ENCODE data around the gene CCDC78. TPM values are rescaled to one million over a fixed set of nuclear protein-coding genes. Genes with fewer than 3 reads are reported as not detected.

Gene CCDC78
- total RNA-seq, 2 donors from 2014 or later, result 0.43 to 0.56 TPM

DNA sequence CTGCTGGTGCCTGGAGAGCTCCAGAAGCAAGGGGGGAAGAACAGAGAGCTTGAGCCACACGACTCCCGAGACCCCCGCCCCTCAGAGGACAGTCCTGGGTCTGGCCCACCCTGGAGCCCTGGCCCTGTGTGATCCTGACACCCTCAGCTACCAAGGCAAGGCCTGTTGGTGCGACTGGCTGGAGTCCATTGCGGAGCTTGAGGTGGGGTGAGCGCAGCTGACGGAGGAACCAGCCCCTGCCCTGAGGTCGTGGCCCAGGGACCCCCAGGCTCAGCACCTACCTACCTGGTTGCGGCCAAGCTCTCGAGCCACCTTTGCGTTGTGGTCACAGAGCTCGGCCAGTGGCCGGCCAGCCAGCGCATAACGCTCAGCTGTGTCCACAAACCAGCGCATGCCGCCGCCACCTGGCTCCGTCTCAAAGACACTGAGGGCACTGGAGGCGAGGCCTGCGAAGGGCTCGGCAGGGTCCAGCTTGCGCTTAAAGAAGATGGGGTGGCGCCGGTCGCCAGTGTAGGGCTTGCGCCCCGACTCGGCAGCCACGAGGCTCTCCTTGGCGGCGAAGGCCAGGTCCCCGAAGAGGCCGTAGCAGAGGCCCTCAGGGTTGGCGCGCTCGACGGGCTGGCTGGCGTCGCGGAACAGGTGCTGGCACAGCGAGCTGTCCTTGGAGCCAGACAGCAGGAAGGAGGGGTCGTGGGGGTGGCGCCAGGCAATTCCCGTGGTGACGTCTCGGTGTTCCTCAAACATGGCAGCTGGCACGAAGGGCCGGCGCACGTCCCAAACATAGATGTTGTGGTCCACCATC is 39.6 kb downstream of the CCDC78 start:
- no peak overlapping the region for H3K4me3 ChIP-seq
- TF ChIP-seq, protein P1, sequence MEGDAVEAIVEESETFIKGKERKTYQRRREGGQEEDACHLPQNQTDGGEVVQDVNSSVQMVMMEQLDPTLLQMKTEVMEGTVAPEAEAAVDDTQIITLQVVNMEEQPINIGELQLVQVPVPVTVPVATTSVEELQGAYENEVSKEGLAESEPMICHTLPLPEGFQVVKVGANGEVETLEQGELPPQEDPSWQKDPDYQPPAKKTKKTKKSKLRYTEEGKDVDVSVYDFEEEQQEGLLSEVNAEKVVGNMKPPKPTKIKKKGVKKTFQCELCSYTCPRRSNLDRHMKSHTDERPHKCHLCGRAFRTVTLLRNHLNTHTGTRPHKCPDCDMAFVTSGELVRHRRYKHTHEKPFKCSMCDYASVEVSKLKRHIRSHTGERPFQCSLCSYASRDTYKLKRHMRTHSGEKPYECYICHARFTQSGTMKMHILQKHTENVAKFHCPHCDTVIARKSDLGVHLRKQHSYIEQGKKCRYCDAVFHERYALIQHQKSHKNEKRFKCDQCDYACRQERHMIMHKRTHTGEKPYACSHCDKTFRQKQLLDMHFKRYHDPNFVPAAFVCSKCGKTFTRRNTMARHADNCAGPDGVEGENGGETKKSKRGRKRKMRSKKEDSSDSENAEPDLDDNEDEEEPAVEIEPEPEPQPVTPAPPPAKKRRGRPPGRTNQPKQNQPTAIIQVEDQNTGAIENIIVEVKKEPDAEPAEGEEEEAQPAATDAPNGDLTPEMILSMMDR (IDR thresholded peaks at IDR 0.05), result no peak
- H3K4me1 ChIP-seq, result peaks cover 0 to 55% of the 10 kb centered on the region in 2 donors
- H3K36me3 ChIP-seq, result peaks cover 24% of the 10 kb centered on the region
- no peaks in the 10 kb centered on the region for H3K9me3 ChIP-seq
- H3K27ac ChIP-seq, result no peak overlapping the region
- no peaks in the 10 kb centered on the region for H3K27me3 ChIP-seq
- DNase-seq (ENCODE audit: low spot score), result no peak

DNA sequence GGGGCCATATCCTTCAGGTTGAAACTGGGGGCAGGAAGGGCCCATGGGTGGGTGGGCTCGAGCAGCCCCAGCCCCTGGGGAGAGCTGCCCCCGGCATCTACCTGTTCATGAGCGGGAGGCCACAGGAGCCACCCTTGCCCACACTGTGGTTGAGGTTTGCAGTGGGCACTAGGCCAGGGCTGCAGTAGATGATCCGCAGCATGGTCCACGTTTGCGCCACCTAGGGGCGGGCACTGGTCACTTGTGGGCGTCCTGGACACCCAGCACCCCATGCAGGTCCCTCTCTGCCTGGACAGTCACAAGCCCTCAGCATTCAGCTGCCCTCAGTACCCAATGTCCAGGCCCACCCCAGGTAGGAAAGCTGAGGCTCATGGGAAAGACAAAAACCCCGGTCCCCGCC is 40.3 kb downstream of the CCDC78 start:
- Histone ChIP-seq H3K27ac (no peak overlapping the region), H3K9me3 (no peaks in the 10 kb centered on the region), H3K27me3 (no peaks in the 10 kb centered on the region), H3K4me1 (peaks cover 0 to 62% of the 10 kb centered on the region in 2 donors), H3K4me3 (no peak overlapping the region), H3K36me3 (peaks cover 29% of the 10 kb centered on the region)
- TF ChIP-seq, protein P1 (IDR thresholded peaks at IDR 0.05), result peak in 1 of 2 donors; percentile 39
- DNase-seq (ENCODE audit: low spot score), result no peak

DNA sequence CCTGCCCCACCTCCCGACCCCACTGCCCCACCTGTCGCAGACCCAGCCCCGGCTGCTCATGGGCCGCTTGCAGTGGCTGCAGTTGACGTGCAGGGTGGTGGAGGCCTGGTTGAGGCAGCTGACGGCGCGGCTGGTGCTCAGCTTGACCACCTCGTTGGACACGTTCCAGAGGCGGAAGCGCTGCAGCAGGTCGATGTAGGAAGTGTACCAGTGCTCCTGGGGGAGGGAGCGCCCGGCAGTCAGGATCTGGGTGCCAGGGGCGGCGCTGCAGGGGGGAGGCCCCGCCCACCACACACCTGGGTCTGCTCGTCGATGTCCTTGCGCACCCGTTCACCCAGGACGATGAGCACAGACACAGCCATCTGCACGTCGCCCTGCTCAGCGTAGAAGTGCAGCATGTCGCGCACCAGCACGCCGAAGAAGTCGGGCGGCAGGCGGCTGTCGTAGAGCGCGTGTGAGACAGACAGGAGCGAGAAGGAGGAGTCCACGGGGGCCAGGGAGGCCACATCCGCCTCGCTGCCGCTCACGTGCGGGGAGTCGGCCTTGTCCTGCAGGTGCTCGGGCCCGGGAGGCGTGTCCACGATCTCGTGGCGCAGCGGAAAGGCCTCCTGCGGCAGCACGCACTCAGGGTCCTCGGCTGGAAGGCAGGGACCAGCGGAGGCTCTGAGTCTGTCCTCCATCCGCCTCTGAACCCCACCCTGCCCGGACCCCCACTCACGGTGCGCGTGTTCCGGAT is 41.1 kb downstream of the CCDC78 start:
- H3K4me1 ChIP-seq, result peaks cover 0 to 65% of the 10 kb centered on the region in 2 donors

DNA sequence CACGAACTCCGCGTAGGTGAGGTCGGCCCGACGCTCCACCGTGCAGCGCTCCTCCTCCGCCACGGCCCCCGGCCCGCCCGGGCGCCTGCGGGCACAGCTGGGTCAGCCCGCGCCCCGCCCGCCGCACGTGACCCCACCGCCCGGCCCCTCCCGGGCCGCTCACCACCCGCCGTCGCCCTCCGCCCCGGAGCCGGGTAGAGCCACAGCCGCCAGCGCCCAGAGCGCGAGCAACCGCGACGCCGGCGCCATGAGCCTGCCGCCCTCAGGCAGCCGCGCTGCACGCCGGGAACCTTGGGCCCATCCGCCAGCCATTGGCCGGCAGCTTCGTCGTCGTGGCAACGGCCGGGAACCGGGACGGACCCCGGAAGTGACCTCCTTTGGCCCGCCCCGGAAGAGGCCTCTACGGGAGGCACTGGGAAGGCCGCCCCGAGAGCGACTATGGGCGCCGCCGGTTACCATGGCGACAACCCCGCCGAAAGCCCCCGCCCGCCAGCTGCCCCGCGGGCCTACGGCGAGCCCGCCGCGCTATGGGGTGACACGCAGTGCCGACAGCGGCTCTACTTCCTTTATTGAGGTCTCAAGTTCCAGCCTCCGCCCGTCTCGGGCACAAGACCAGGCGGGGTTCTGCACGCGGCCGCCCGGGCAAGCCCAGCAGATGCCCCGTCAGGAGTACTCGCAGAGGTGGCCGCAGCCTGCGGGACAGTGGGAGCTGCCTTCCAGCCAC is 42.0 kb downstream of the CCDC78 start, which contains the start of gene JMJD8:
Gene JMJD8, minus strand, starts transcription at position 264 of the 724 bp plus-strand sequence. Its CDS starts 15 bp downstream, at position 249.
- Histone ChIP-seq H3K4me1 (peaks cover 0 to 63% of the 10 kb centered on the region in 2 donors), H3K9me3 (no peaks in the 10 kb centered on the region)
- TF ChIP-seq, protein P1 (IDR thresholded peaks at IDR 0.05), result no peak

More for the DNA sequence above, 41.1 kb downstream of the CCDC78 start:
- TF ChIP-seq, protein P1 (IDR thresholded peaks at IDR 0.05), result no peak
- Histone ChIP-seq H3K4me3 (peak overlapping the region in 1 of 2 donors; percentile 67), H3K9me3 (no peaks in the 10 kb centered on the region), H3K27ac (no peak overlapping the region), H3K27me3 (no peaks in the 10 kb centered on the region), H3K36me3 (peaks cover 29% of the 10 kb centered on the region)
- no peak for DNase-seq (ENCODE audit: low spot score)

DNA sequence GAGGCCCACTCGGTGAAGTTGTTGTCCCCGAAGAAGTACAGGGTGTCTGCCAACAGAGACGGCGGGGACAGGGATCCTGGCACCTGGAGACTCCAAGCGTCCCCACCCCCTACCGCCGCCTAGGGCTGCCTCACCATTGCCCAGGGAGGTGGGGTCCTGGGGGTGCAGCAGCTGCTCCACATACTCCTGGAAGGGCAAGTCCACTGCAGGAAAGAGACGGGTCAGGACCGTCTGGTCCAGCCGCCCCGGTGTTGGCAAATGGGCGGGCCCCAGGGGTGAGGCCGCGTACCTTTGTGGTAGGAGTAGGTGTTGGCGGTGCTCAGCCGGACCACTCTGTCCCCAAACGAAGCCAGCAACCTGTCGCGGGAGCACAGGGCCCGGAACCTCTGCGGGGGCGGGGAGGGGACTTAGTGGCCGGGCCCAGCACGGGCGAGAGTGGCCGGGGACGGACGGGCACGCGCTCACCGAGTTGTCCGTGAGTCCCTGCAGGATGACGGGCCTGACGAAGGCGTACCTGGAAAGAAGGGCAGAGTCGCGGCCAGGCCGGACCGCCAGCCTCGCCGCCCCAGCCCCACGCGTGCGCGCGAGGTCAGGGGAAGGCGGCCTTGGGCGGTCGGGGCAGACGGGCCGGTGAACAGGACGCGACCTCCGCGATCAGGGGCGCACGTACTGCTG is 42.7 kb downstream of the CCDC78 start:
- peaks cover 0 to 60% of the 10 kb centered on the region in 2 donors for H3K4me1 ChIP-seq
- peak overlapping the region; percentile 21 to 80 for H3K27ac ChIP-seq
- TF ChIP-seq, protein P1 (IDR thresholded peaks at IDR 0.05), result no peak
- H3K4me3 ChIP-seq, result peak overlapping the region; percentile 54 to 67
- DNase-seq (ENCODE audit: low spot score), result no peak
- H3K27me3 ChIP-seq, result no peaks in the 10 kb centered on the region
- no peaks in the 10 kb centered on the region for H3K9me3 ChIP-seq
- peaks cover 29% of the 10 kb centered on the region for H3K36me3 ChIP-seq

More for the DNA sequence above, 42.0 kb downstream of the CCDC78 start, which contains the start of gene JMJD8:
- Histone ChIP-seq H3K27me3 (no peaks in the 10 kb centered on the region), H3K4me3 (peak within 1 kb of the TSS; percentile 54 to 67), H3K27ac (peak within 1 kb of the TSS; percentile 66 to 80), H3K36me3 (peaks cover 29% of the 10 kb centered on the region)
- peak; percentile 96 for DNase-seq (ENCODE audit: low spot score)
